Heart left ventricle (tissue), 16 donors: ENCODE measurements around the gene SPAST. TPM values are rescaled to one million over a fixed set of nuclear protein-coding genes. Genes with fewer than 3 reads are reported as not detected.

ENCODE experiments used
- ATAC-seq, 4 donors: fragments of 200-7000 bp; cut with Tn5 transposase; one replicate each; pipeline ENCODE4 v1.9.1; 2020 to 2022; ENCODE audit warnings: moderate library complexity in 4 of 4, mild to moderate bottlenecking in 3 of 4, moderate number of reproducible peaks in 1 of 4
- DNase-seq, 5 donors: peaks; one replicate each; pipeline ENCODE4 v3.0.0-alpha.2; 2020
- H3K27ac ChIP-seq, 12 donors: fragments of 200-600 bp; sonication (generic) in 4 of 12; one replicate each; pipeline versions ENCODE4 v1.5.0 to v1.8.0; 2016 to 2022; ENCODE audit warnings: mild to moderate bottlenecking in 2 of 12
- H3K27me3 ChIP-seq, 9 donors: fragments of 200-600 bp; sonication (generic) in 2 of 9; one replicate each; pipeline versions ENCODE4 v1.5.1 to v1.8.0; 2016 to 2022; ENCODE audit warnings: mild to moderate bottlenecking in 3 of 9
- H3K36me3 ChIP-seq, 9 donors: fragments of 200-600 bp; sonication (generic) in 2 of 9; one replicate each; pipeline versions ENCODE4 v1.5.0 to v1.8.0; 2018 to 2022; ENCODE audit warnings: mild to moderate bottlenecking in 2 of 9
- H3K4me1 ChIP-seq, 12 donors: fragments of 200-600 bp; sonication (generic) in 4 of 12; one replicate each; pipeline versions ENCODE4 v1.5.0 to v1.8.0; 2016 to 2022; ENCODE audit warnings: mild to moderate bottlenecking in 3 of 12
- H3K4me3 ChIP-seq, 12 donors: fragments of 200-600 bp; sonication (generic) in 4 of 12; one replicate each; pipeline versions ENCODE4 v1.5.0 to v1.8.0; 2017 to 2022; ENCODE audit warnings: mild to moderate bottlenecking in 9 of 12, moderate library complexity in 4 of 12
- H3K9me3 ChIP-seq, 12 donors: fragments of 200-600 bp; sonication (generic) in 4 of 12; one replicate each; pipeline versions ENCODE4 v1.5.0 to v1.8.0; 2016 to 2022; ENCODE audit warnings: mild to moderate bottlenecking in 1 of 12
- CTCF ChIP-seq, 12 donors: fragments of 200-600 bp; sonication (generic) in 4 of 12; IDR thresholded peaks; one replicate each; pipeline versions ENCODE4 v1.5.0 to v1.8.0; 2018 to 2022; ENCODE audit warnings: antibody characterized with exemption in 12 of 12, mild to moderate bottlenecking in 5 of 12
- POLR2A ChIP-seq, 2 donors: fragments of 450-650 bp; IDR thresholded peaks; one replicate each; pipeline ENCODE4 v1.6.1; 2017; ENCODE audit warnings: antibody characterized with exemption in 2 of 2, mild to moderate bottlenecking in 2 of 2, moderate library complexity in 2 of 2
- WGBS, 4 donors: extraction: QIAGEN DNeasy Blood & Tissue Kit in 2 of 4; methylation state at CpG; one replicate each; pipeline versions ENCODE4 v1.1.5 to v1.1.7; 2013 to 2018; 5-methylcytosine and 5-hydroxymethylcytosine counted together
- intact Hi-C, 10 donors: fragments of 100-400 bp; cut with DNase I; formaldehyde crosslinking; loops; one replicate each; pipeline versions ENCODE4 v1.11.1 to v1.14.2; 2022
- polyA plus RNA-seq, 2 donors: library from polyadenylated mRNA; stranded (reverse); fragments of 200-250 nt; gene quantifications; one replicate each; pipeline ENCODE4 v1.2.3, GENCODE V29; 2013
- total RNA-seq, 9 donors: library from RNA; depleted of rRNA in 2 of 9; stranded (reverse); fragments of >200 nt in 2 of 9; fragmentation: NEBNext Ultra II Directional in 3 of 9; extraction: Animal tissue kit (Norgen Biotek cat#: 25700) in 3 of 9; gene quantifications; one replicate each; pipeline versions ENCODE4 v1.1.0 to v1.2.4, GENCODE V29; 2016 to 2023
- donor health status: ischemic (EF 13 %, LVEDD 7.1; RV severe dilation, severe dysfunction).
- donor health status: healthy with polysubstance abuse.
- donor health status: DM: no; HTN: yes; CAD: no.
- donor health status: DM: no; HTN: no; CAD: no.
- donor health status: ischemic (EF 25% LVEDD 6.9; RV normal size, moderate dysfunction).
- donor health status: ischemic (EF 25% LVEDD 5.7; RV mildly dilated, moderate dysfunction).
- donor health status: healthy.
- donor health status: DM: yes; HTN: yes; CAD: no.
- donor health status: ischemic (EF 35%, LVEDD 5.7; RV mildly dilated, moderate dysfunction).
- donor health status: nonischemic (EF 11% LVEDD 7.7; RV severe dilation, severe dysfunction).
- donor health status: DM: yes; HTN: yes; CAD: no.
- donor health status: PGD.
- donor health status: ischemic (EF 29% LVEDD 5.4; RV normal size, mild dysfunction).
- donor health status: nonischemic (EF 23%, LVEDD 6.1; RV moderate dilation, normal function).

Gene SPAST
- total and polyA plus RNA-seq, 11 donors = 2.6 to 13.2 (median 9.5) TPM

- TF ChIP-seq POLR2A (IDR thresholded peaks at IDR 0.05) (no peak), CTCF (IDR thresholded peaks at IDR 0.05) (no peak)
- Histone ChIP-seq H3K9me3 (no peaks in the 10 kb centered on the region), H3K27ac (peak overlapping the region; percentile 39 to 95 (median 90)), H3K4me1 (peaks cover 0 to 37% (median 13%) of the 10 kb centered on the region in 12 donors), H3K4me3 (peak overlapping the region; percentile 65 to 94 (median 90)), H3K36me3 (peaks cover 0 to 14% (median 0%) of the 10 kb centered on the region in 9 donors), H3K27me3 (no peaks in the 10 kb centered on the region)
- 0% methylated on average over 31 to 40 of the region's 40 CpGs for WGBS, 4 donors
- DNase-seq (peak in 1 of 5 donors; percentile 10), ATAC-seq (peak in 2 of 4 donors; percentile 23 to 45)
- intact Hi-C loops = loop anchor here in 4 of 10 donors (5.0 to 10.0 kb wide), 5 partner anchors 49 to 293 kb away; partner anchors contain the start of genes MEMO1 (in 2 of the 4) and BIRC6 (in 1 of the 4)
These were observed 755 bp downstream of the SPAST start for GRCh38 chr2:32064021-32064601.

GRCh38 chr2:32064713-32065112 is 1.4 kb downstream of the SPAST start:
- intact Hi-C loops = loop anchor here in 4 of 10 donors (5.0 to 10.0 kb wide), 5 partner anchors 50 to 293 kb away; partner anchors contain the start of genes MEMO1 (in 2 of the 4) and BIRC6 (in 1 of the 4)
- peaks cover 0 to 43% (median 13%) of the 10 kb centered on the region in 12 donors for H3K4me1 ChIP-seq
- TF ChIP-seq CTCF (IDR thresholded peaks at IDR 0.05) (no peak), POLR2A (IDR thresholded peaks at IDR 0.05) (no peak)
- DNase-seq = no peak
- H3K27me3 ChIP-seq = no peaks in the 10 kb centered on the region
- peak overlapping the region; percentile 65 to 94 (median 90) for H3K4me3 ChIP-seq
- no peak for ATAC-seq
- H3K36me3 ChIP-seq = peaks cover 0 to 19% (median 0%) of the 10 kb centered on the region in 9 donors
- H3K27ac ChIP-seq = peak overlapping the region in 9 of 12 donors; percentile 84 to 95 (median 91)
- WGBS, 4 donors = 79 to 83% (median 80%) methylated on average over 8 of the region's 8 CpGs
- H3K9me3 ChIP-seq = no peaks in the 10 kb centered on the region

GRCh38 chr2:32067549-32067948 is 4.2 kb downstream of the SPAST start:
- no peak for DNase-seq
- Histone ChIP-seq H3K4me3 (no peak overlapping the region), H3K36me3 (peaks cover 0 to 26% (median 4%) of the 10 kb centered on the region in 9 donors), H3K9me3 (no peaks in the 10 kb centered on the region), H3K27ac (no peak overlapping the region), H3K27me3 (no peaks in the 10 kb centered on the region), H3K4me1 (peaks cover 0 to 37% (median 13%) of the 10 kb centered on the region in 12 donors)
- TF ChIP-seq POLR2A (IDR thresholded peaks at IDR 0.05) = no peak
- TF ChIP-seq CTCF (IDR thresholded peaks at IDR 0.05) = no peak
- ATAC-seq = no peak
- 93 to 99% (median 98%) methylated on average over 2 of the region's 2 CpGs for WGBS, 4 donors
- intact Hi-C loops = loop anchor here in 1 of 10 donors (10.0 kb wide), 1 partner anchor 53 kb away; the partner anchor contains the start of gene MEMO1

- no peaks in the 10 kb centered on the region for H3K9me3 ChIP-seq
- peaks cover 0 to 22% (median 0%) of the 10 kb centered on the region in 9 donors for H3K36me3 ChIP-seq
- no peaks in the 10 kb centered on the region for H3K27me3 ChIP-seq
- no peak for ATAC-seq
- intact Hi-C loops = no loop called here
- no peak overlapping the region for H3K4me3 ChIP-seq
- H3K4me1 ChIP-seq = peaks cover 0 to 7% (median 0%) of the 10 kb centered on the region in 12 donors
- 82 to 96% (median 85%) methylated on average over 2 of the region's 2 CpGs for WGBS, 4 donors
- TF ChIP-seq CTCF (IDR thresholded peaks at IDR 0.05) (no peak), POLR2A (IDR thresholded peaks at IDR 0.05) (no peak)
- no peak for DNase-seq
- H3K27ac ChIP-seq = no peak overlapping the region
These were observed 10.8 kb downstream of the SPAST start for GRCh38 chr2:32074134-32074506.
